ENCODE results near the gene ADCY5.

ADCY5 gene

GRCh38 chr3:123278446-123278845 is 170.4 kb downstream of the ADCY5 start:
- Histone ChIP-seq H3K9ac (ENCODE audit: low read length) (no peak overlapping the region), H3K4me1 (ENCODE audit: control insufficient read depth, insufficient read depth, low read length) (no peaks in the 10 kb centered on the region), H3K36me3 (ENCODE audit: control insufficient read depth, insufficient read depth, low read length) (peaks cover 2% of the 10 kb centered on the region), H3K27me3 (ENCODE audit: control insufficient read depth, insufficient read depth, low read length) (no peaks in the 10 kb centered on the region), H3K27ac (ENCODE audit: low read depth, low read length) (no peak overlapping the region), H3K4me3 (ENCODE audit: low read length) (no peak overlapping the region)

- no peak overlapping the region for H3K27ac ChIP-seq (ENCODE audit: low read depth, low read length)
- no peaks in the 10 kb centered on the region for H3K4me1 ChIP-seq (ENCODE audit: control insufficient read depth, insufficient read depth, low read length)
- no peak overlapping the region for H3K4me3 ChIP-seq (ENCODE audit: low read length)
- no peaks in the 10 kb centered on the region for H3K27me3 ChIP-seq (ENCODE audit: control insufficient read depth, insufficient read depth, low read length)
- H3K36me3 ChIP-seq (ENCODE audit: control insufficient read depth, insufficient read depth, low read length): no peaks in the 10 kb centered on the region
- H3K9ac ChIP-seq (ENCODE audit: low read length): no peak overlapping the region
Measured at GRCh38 chr3:123277106-123277505, 171.8 kb downstream of the ADCY5 start.

GRCh38 chr3:123276346-123277006 is 172.4 kb downstream of the ADCY5 start:
- H3K4me3 ChIP-seq (ENCODE audit: low read length): no peak overlapping the region
- H3K27me3 ChIP-seq (ENCODE audit: control insufficient read depth, insufficient read depth, low read length): no peaks in the 10 kb centered on the region
- no peaks in the 10 kb centered on the region for H3K36me3 ChIP-seq (ENCODE audit: control insufficient read depth, insufficient read depth, low read length)
- no peak overlapping the region for H3K9ac ChIP-seq (ENCODE audit: low read length)
- no peaks in the 10 kb centered on the region for H3K4me1 ChIP-seq (ENCODE audit: control insufficient read depth, insufficient read depth, low read length)
- H3K27ac ChIP-seq (ENCODE audit: low read depth, low read length): no peak overlapping the region

GRCh38 chr3:123275691-123276090 is 173.2 kb downstream of the ADCY5 start:
- Histone ChIP-seq H3K4me3 (ENCODE audit: low read length) (no peak overlapping the region), H3K9ac (ENCODE audit: low read length) (no peak overlapping the region), H3K27me3 (ENCODE audit: control insufficient read depth, insufficient read depth, low read length) (no peaks in the 10 kb centered on the region), H3K27ac (ENCODE audit: low read depth, low read length) (no peak overlapping the region), H3K4me1 (ENCODE audit: control insufficient read depth, insufficient read depth, low read length) (no peaks in the 10 kb centered on the region), H3K36me3 (ENCODE audit: control insufficient read depth, insufficient read depth, low read length) (no peaks in the 10 kb centered on the region)

GRCh38 chr3:123272547-123272946 is 176.3 kb downstream of the ADCY5 start:
- H3K4me3 ChIP-seq (ENCODE audit: low read length): no peak overlapping the region
- no peak overlapping the region for H3K27ac ChIP-seq (ENCODE audit: low read depth, low read length)
- H3K27me3 ChIP-seq (ENCODE audit: control insufficient read depth, insufficient read depth, low read length): no peaks in the 10 kb centered on the region
- H3K4me1 ChIP-seq (ENCODE audit: control insufficient read depth, insufficient read depth, low read length): no peaks in the 10 kb centered on the region
- no peak overlapping the region for H3K9ac ChIP-seq (ENCODE audit: low read length)
- no peaks in the 10 kb centered on the region for H3K36me3 ChIP-seq (ENCODE audit: control insufficient read depth, insufficient read depth, low read length)

GRCh38 chr3:123271466-123272159 is 177.3 kb downstream of the ADCY5 start:
- Histone ChIP-seq H3K4me3 (ENCODE audit: low read length) (no peak overlapping the region), H3K36me3 (ENCODE audit: control insufficient read depth, insufficient read depth, low read length) (no peaks in the 10 kb centered on the region), H3K27me3 (ENCODE audit: control insufficient read depth, insufficient read depth, low read length) (no peaks in the 10 kb centered on the region), H3K9ac (ENCODE audit: low read length) (no peak overlapping the region), H3K4me1 (ENCODE audit: control insufficient read depth, insufficient read depth, low read length) (no peaks in the 10 kb centered on the region), H3K27ac (ENCODE audit: low read depth, low read length) (no peak overlapping the region)

- Histone ChIP-seq H3K27me3 (ENCODE audit: control insufficient read depth, insufficient read depth, low read length) (no peaks in the 10 kb centered on the region), H3K27ac (ENCODE audit: low read depth, low read length) (no peak overlapping the region), H3K9ac (ENCODE audit: low read length) (no peak overlapping the region), H3K36me3 (ENCODE audit: control insufficient read depth, insufficient read depth, low read length) (no peaks in the 10 kb centered on the region), H3K4me1 (ENCODE audit: control insufficient read depth, insufficient read depth, low read length) (no peaks in the 10 kb centered on the region), H3K4me3 (ENCODE audit: low read length) (no peak overlapping the region)
Measured at GRCh38 chr3:123270818-123271217, 178.1 kb downstream of the ADCY5 start.

- H3K4me1 ChIP-seq (ENCODE audit: control insufficient read depth, insufficient read depth, low read length): no peaks in the 10 kb centered on the region
- no peaks in the 10 kb centered on the region for H3K36me3 ChIP-seq (ENCODE audit: control insufficient read depth, insufficient read depth, low read length)
- H3K27me3 ChIP-seq (ENCODE audit: control insufficient read depth, insufficient read depth, low read length): no peaks in the 10 kb centered on the region
- H3K9ac ChIP-seq (ENCODE audit: low read length): no peak overlapping the region
- no peak overlapping the region for H3K4me3 ChIP-seq (ENCODE audit: low read length)
- no peak overlapping the region for H3K27ac ChIP-seq (ENCODE audit: low read depth, low read length)
Measured at GRCh38 chr3:123267821-123268220, 181.1 kb downstream of the ADCY5 start.

- Histone ChIP-seq H3K27ac (ENCODE audit: low read depth, low read length) (no peak overlapping the region), H3K36me3 (ENCODE audit: control insufficient read depth, insufficient read depth, low read length) (no peaks in the 10 kb centered on the region), H3K4me1 (ENCODE audit: control insufficient read depth, insufficient read depth, low read length) (no peaks in the 10 kb centered on the region), H3K4me3 (ENCODE audit: low read length) (no peak overlapping the region), H3K27me3 (ENCODE audit: control insufficient read depth, insufficient read depth, low read length) (no peaks in the 10 kb centered on the region), H3K9ac (ENCODE audit: low read length) (no peak overlapping the region)
Measured at GRCh38 chr3:123263941-123264340, 184.9 kb downstream of the ADCY5 start.

- Histone ChIP-seq H3K4me1 (ENCODE audit: control insufficient read depth, insufficient read depth, low read length) (no peaks in the 10 kb centered on the region), H3K27ac (ENCODE audit: low read depth, low read length) (no peak overlapping the region), H3K27me3 (ENCODE audit: control insufficient read depth, insufficient read depth, low read length) (no peaks in the 10 kb centered on the region), H3K36me3 (ENCODE audit: control insufficient read depth, insufficient read depth, low read length) (no peaks in the 10 kb centered on the region), H3K4me3 (ENCODE audit: low read length) (no peak overlapping the region), H3K9ac (ENCODE audit: low read length) (no peak overlapping the region)
Measured at GRCh38 chr3:123262868-123263267, 186.0 kb downstream of the ADCY5 start.

GRCh38 chr3:123262226-123262625 is 186.7 kb downstream of the ADCY5 start:
- H3K36me3 ChIP-seq (ENCODE audit: control insufficient read depth, insufficient read depth, low read length): no peaks in the 10 kb centered on the region
- H3K27ac ChIP-seq (ENCODE audit: low read depth, low read length): no peak overlapping the region
- no peak overlapping the region for H3K9ac ChIP-seq (ENCODE audit: low read length)
- no peaks in the 10 kb centered on the region for H3K27me3 ChIP-seq (ENCODE audit: control insufficient read depth, insufficient read depth, low read length)
- H3K4me3 ChIP-seq (ENCODE audit: low read length): no peak overlapping the region
- no peaks in the 10 kb centered on the region for H3K4me1 ChIP-seq (ENCODE audit: control insufficient read depth, insufficient read depth, low read length)

GRCh38 chr3:123261666-123262065 is 187.2 kb downstream of the ADCY5 start:
- H3K4me1 ChIP-seq (ENCODE audit: control insufficient read depth, insufficient read depth, low read length): no peaks in the 10 kb centered on the region
- H3K4me3 ChIP-seq (ENCODE audit: low read length): no peak overlapping the region
- no peaks in the 10 kb centered on the region for H3K27me3 ChIP-seq (ENCODE audit: control insufficient read depth, insufficient read depth, low read length)
- H3K27ac ChIP-seq (ENCODE audit: low read depth, low read length): no peak overlapping the region
- no peak overlapping the region for H3K9ac ChIP-seq (ENCODE audit: low read length)
- no peaks in the 10 kb centered on the region for H3K36me3 ChIP-seq (ENCODE audit: control insufficient read depth, insufficient read depth, low read length)

- Histone ChIP-seq H3K27ac (ENCODE audit: low read depth, low read length) (no peak overlapping the region), H3K4me3 (ENCODE audit: low read length) (no peak overlapping the region), H3K4me1 (ENCODE audit: control insufficient read depth, insufficient read depth, low read length) (no peaks in the 10 kb centered on the region), H3K36me3 (ENCODE audit: control insufficient read depth, insufficient read depth, low read length) (no peaks in the 10 kb centered on the region), H3K9ac (ENCODE audit: low read length) (no peak overlapping the region), H3K27me3 (ENCODE audit: control insufficient read depth, insufficient read depth, low read length) (no peaks in the 10 kb centered on the region)
Measured at GRCh38 chr3:123258811-123259420, 190.0 kb downstream of the ADCY5 start.
